HG02588 (cell line): ENCODE results near the gene UMAD1.
A peak's percentile ranks its signal among the peaks of the same experiment; 100 is the strongest.

Experiments used
- ATAC-seq: cut with Tn5 transposase; IDR thresholded peaks from one replicate; pipeline ENCODE4 v1.9.1; 2021; ENCODE audit warnings: mild to moderate bottlenecking, moderate library complexity; ENCODE audit not compliant: unreplicated experiment

The UMAD1 gene

DNA sequence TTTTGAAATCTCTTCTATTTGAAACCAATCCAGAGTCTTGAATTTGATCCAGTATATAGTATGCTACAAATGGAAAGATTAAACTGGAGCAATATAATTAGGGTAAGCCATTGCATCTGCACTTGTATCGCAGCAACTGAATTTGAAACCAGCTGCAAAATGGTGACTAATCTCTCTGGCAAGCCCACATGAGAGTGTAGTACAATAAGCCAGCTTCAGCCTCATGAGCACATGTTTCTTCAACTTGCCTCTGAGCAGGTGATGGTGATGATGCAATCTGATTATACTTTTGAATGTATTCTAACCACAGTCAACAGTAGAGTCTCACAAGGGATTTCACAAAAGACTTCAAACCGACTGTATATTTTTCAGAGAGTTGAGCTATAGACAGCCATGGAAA lies 78.7 kb downstream of the UMAD1 start:
- ATAC-seq: peak; percentile 93

DNA sequence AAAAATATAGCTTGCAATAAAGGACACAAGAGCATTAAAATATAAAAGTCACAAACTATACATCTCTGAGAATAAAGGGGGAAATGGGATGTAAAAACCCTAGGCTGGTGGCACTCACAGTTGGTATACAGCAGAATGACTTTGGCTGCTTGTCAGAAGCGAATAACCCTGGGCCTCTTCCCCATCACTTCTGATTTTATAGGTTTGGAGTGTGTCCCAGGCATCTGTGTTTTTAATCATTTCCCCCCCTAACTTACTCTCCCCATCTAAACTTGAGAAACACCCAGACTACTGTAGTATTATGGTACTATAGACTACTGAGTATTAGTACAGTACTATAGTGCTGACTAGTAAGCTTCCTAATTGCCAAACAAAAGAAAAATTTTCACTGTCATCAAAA lies 79.6 kb downstream of the UMAD1 start:
- ATAC-seq: no peak

DNA sequence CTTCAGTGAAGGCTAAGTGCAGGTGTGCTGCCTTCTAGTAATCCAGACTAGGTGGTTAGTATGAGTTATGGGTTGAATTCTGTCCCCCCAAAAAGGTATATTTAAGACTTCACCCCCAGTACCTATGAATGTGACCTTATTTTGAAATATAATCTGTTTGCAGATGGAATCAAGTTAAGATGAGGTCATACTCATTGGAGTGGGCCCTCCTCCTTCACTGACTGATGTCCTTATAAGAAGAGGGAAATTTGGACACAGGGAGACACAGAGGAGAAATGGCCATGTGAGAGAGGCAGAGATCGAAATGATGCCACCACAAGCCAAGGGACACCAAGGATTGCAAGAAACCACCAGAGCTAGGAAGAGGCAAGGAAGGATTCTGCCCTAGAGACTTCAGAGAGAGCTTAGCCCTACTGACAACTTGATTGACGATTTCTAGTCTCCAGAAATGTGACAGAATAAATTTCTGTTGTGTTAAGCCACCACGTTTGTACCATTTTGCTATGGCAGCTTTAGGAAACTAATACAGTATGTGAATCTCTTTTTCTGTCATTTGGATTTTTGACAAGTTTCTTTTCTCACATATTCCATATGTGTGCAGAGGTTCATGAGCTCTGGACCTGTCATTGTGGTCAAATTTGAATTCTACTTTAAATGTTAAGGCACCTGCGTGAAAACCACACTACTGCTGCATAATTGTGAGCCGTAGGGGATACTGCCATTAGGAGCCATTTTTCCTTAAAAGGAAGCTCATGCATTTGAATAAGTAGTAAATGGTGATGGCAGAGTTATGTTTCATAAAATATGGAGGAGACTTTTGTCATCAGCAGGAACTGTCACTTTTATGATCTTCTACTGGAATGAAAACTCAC lies 80.4 kb downstream of the UMAD1 start:
- ATAC-seq: no peak

DNA sequence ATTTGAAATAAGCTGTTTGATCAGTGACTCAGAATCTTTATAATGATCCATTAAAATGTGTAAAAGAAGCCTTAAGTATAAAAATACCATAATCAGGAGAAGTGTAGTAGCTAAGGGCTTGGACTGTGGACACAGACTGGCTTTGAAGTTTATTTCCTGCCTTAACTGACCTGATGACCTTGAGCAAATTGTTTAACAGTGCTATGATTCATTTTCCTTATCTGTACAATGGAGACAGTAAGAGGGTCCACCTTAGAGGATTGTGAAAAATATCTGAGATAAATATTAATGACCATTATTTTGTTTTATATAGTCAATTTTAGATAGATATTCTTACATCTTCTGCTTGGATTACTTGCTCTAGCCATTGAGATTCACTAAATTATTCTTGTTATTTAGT lies 91.2 kb downstream of the UMAD1 start:
- ATAC-seq: no peak

DNA sequence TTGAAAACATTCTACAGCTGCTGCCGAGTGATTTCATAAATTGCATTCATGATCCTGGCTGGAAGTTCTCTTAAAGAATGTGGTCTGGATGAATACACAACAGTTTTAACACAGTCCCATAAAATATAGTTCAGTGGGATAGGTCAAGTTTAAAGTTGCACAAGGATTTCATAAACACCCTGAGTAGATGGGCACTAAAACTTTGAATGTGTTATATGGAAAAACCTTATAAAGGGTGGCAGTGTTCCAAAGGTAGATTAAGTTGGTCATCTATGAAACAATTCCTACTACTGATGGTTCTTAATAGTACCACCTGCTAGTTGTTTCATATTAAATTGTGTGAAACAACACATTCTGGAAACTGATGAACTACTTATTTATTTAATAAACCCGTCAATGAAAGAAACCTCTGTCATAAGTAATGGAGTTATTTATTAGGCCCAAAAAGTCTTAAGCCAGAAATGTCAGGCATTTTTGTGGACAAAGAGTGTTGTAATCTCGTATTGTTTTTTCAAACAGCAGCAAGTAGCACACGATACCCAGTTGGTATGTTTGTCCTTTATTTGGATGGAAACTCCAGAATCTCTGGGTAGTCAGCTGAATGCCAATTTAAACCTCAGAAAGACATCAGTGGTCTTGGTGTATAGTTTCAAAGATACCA lies 92.2 kb downstream of the UMAD1 start:
- no peak for ATAC-seq

DNA sequence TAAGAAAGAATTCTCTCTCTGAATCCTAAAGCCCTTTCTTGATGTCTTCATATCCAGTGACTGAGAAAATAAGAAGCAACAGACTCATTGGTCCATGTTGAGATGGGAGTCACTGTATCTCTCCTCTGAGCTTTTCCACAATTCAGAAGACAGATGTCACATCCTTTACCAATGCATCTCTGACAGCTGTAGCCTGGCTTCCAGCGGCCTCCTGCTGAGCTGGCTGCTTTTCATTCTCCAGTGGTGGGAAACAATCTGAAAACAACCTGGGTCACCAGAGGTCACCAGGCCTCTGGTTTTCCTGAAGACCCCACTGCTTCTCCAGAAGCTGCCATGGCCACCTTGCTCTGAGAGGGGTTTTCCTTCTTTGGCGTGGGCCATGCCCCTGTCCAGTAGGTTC lies 96.1 kb downstream of the UMAD1 start:
- no peak for ATAC-seq

DNA sequence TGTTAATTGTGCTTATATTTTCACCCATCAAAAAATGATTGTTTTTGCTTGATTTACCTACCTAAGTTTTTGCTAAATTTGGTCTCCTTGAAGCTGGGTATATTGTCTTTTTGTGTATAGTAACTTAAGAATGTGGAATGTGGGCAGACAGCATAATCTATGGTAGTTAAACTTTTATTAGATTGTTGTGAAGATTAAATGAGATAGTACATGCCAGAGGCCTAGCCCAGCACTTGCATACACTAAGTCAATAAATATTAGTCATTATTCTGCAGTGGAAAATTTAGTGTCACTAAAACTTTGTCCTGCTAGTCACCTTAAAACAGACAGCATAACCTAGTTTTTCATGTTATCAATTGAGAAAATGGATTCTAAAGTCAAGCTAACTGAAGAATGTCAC lies 97.1 kb downstream of the UMAD1 start:
- no peak for ATAC-seq

DNA sequence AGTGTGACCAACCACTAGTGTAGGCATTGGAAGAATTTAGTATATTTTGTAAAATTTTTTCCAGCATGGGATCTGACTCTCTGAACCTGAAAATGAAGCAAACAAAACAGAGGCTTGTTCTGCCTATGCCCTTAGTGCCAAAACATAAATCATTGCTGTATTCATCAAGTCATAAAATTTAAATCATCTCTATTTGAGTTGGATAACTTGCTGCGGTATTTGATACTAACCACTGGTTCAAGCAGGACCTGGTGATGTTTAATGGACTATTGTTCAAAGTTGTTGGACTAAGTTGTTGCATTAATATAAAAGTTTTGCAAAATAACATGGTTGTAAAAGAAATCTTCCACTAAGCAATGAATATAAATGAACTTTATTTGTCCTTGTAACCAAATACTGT lies 97.6 kb downstream of the UMAD1 start:
- no peak for ATAC-seq

DNA sequence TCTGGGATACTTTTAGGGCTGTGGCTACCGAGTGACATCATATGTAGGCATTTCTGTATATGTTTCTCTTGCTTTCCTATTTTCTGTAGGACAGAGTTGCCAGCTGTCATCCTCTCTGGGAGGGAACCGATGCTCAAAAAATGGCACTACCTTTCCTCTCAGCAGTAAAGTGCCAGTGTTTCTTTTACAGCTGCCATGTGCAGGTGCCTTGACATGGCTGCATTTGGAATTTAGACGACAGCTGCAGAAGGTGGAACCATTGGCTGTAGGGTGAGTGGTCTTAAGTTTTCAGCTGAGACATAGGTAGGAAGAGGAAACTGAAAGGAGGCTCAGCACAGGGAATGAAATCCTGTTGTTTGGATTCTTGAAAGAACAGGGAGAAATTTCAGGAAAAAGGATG lies 98.1 kb downstream of the UMAD1 start:
- ATAC-seq: no peak

DNA sequence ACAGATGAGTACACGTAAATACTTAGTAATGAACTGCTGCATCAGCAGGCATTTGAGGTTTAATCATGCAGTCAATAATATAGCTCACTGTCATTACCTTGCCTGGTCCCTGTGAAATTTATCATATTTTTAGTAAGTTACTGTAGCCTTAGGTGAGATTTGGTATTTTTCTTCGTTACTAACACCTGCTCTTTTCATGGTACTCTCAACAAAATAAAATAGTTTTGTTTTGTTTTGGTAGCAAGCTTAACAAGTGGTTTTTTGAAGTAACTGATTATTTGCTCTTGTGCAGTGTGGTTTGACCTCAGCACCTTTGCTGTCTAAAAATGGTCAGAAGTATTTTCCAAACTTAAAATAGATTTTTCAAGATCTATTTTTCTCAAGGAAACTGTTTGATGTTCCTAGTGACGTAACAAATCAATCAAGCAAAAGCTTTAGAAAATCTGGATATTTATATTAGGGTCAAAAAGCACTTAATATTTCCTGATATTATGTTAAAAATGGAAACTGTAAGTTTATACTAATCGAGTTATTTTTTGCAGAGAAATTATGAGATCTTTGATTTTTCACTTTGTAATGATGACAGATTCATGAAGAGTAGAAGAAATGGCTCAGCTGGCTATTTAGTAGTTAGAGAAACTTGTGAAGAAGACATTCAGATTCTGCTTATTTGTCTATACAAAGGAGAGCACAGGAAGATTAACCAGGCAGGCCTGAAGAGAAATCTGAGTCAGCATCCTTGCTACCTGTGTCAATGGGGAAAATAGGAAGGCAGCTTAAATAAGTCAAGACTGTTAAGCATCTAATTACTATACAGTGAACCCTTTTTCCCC lies 98.9 kb downstream of the UMAD1 start:
- no peak for ATAC-seq

DNA sequence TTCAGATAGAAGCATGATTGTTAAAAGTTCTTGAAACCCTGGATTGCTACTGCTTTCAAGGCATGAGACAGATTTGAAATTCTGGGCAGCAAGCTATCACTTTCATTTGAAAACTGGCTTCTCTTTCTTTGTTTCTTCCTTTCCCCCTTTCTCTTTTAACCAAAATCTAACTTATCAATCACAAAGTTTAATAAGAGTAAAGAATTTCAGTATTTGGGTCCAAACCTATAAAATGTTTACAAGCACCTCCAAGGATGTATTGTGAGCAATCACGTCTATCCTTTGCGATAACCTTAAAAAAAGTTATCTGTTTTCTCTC lies 99.4 kb downstream of the UMAD1 start:
- no peak for ATAC-seq

DNA sequence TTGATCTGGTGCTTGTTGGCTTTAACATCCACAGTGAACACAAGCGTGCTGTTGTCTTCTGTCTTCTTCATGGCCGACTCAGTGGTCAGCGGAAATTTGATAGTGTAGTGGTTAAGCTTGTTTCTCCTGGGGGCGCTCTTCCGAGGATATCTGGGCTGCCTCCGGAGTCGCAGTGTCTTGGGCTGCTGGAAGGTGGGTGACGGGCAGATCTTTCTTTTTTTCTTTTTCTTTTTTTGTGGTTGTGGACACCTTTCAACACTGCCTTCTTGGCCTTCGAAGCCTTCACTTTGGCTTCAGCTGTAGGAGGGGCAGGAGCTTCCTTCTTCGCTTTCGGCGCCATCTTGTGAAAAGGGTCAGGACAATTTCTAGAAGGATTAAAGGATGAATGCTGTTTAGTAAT lies 101.7 kb downstream of the UMAD1 start:
- ATAC-seq: no peak

DNA sequence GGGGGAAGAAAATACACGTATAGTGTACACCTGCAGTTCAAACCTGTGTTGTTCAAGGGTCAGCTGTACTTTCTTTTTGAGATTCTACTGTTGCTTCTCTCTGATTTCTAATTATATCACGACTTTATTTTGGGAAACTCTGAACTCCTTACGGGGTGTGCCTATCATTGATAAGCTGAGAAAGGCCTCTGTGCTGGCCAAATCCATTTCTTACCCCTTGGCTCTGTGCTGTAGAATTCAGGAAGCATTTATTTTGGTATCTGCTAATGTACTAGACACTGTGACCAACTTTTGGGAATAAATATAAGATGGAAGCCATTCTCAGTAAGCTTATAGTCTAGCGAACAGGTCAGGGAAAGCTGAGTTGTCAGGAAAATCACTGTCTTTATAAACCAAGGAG lies 104.7 kb downstream of the UMAD1 start:
- ATAC-seq: no peak

DNA sequence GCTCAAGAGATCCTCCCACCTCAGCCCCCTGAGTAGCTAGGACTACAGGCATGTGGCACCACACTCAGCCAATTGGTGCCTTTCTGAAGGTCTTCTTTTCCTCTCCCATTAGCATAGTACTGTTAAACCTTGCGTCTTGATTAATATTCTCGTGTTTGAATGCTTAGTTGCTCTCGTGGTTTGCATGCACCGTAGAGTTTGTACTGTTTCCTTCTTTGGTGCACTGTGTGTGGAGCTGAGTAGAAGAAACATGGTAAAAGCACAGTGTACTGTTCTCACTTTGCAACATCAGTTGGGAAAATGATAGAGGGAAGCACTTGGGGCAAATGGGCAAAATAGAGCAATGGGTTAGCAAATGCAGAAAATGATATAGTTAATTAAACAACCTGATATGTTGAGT lies 105.4 kb downstream of the UMAD1 start:
- ATAC-seq: no peak

DNA sequence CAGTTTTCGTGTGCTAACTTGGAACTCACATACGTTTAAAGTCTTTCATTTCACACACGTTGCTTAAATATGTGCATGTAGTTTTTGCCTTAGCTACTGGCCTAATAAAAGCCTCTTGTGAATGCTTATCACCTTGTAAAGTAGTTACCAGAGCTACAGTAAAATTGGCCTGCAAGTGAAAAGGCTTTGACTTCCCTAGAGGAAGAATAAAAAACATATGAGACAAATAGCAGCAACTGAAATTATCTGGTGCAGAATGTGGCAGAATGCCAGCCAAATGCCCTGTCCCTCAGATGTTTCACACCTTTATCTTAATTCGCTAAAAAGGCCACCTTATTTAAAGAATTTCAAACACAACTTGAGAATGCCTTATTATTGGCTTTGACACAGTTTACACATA lies 105.9 kb downstream of the UMAD1 start:
- ATAC-seq: no peak

DNA sequence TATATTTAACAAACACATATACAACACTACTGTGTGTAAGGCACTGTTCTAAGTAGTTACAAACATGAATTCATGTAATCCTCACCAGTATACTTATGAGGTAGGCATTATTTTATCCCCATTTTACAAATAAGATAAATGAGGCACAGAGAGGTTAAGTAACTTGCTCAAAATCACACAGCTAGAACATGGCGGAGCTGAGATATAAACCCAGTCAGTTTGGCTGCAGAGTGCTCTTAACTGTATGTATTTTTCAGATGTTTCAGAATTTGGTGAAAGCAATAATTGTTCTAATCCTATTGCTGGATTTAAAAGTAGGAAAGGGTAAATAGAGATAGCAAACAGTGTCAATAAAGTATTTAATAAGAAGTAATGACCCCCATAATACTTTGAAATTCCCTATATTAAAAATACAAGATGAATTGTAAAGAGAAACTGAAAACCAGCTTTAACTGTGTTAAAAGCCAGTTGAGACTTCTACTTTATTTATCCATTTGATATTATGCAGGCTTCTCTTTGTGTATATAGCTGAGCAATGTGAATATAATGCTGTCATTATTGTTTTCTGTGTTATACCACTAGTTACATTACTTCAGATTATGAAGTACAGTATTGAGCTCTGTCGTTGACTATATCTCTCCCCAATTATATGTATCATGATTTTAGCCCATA lies 110.2 kb downstream of the UMAD1 start:
- ATAC-seq: no peak

DNA sequence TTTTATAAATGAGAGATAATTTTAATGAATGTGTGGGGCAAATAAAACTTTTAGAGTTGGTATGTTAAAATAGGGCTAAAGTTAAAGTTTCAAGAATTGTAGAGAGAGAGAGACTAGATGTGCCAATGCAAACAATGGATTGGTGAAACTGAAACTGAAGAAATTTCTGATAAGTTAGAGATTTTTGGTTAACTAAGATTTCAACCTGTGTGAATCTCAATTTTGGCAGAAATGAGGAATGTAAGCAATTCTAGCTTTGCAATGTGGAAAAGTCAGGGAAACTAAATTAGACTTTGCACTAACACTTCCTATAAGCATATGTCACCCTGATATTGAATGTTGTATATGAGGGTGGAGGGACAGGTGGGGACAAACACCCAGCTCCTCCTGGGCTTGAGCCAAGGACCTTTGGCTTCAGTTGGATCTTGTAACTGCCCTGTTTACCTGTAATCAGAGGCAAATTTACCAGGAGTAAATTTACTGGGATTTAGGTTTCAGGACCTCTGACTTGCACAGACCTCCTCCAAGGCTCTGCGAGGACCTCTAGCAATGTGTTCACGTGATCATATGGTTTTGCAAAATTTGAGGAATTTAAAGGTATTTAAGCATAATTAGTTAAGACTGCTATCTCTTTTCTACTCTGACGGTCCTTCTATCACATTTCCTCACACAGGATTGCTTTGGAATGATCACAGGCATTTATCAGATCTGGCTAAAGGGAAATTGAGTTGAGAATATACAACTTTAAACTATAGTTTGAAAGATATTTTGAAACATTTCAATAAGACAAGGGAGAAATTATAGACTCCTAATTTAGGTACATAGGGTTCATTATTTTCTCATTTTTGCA lies 110.9 kb downstream of the UMAD1 start:
- no peak for ATAC-seq

DNA sequence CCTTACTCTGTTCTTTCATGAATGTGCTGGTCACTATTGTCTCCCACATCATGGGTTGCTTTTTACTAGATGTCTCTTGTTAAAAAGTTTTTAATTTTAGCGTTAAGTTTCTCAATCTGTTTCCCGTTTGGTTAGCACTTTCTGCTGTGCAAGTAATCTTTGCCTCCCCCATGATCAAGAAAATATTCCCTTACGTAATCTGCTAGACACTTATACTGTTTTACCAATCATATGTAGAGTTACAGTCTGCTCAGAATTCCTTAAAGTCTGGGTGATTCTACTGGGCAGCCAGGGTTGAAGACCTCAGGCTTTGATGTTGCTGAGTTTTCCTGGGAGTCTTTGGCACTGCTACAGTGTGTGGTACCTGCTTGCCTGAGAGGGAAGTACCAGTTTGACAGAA lies 116.0 kb downstream of the UMAD1 start:
- no peak for ATAC-seq

DNA sequence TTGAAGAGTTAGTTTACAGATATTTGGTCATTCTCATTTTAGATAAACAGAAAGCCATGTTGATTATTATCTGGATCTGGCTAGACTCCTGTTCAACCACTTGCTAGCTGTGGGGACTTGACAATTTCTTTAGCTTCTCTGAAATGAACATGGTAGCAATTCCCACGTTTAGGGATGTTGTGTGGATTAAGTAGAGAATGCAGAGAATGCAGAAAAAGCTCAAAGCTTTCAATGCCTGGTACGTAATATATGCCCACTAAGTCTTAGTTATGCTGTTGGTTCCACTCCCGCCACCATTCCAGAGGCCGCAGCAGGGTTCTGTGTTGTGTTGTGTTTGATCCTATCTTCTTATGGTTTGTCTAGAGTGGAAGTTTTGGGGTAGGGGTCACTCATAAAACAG lies 117.0 kb downstream of the UMAD1 start:
- ATAC-seq: no peak

DNA sequence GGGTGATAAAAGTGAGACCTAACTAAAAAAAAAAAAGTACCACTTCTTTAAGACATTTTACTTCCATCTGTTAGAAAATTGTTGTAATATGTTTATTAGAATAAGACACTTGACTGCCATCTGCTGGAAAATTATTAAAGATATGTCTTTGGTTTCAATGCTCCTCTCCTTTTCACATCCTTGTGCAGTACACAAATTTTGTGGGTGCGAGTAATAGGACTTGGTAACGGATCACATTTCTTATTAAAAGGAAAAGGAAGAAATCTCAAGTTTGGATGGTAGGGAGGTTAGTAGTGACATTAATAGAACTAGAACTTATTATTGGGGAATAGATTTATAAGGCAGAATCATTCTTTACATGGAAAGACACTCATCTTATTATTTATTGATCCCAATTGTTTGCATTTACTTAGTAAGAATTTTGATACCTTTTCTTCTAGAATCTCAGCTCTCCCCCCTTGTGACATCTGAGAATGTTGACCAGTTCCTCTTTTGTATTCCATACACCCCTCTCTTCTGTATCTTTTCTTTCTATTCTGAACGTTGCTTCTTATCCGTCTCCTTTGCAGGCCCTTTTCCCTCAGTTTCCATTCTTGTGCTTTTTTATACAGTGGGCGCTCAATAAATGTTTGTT lies 120.9 kb downstream of the UMAD1 start:
- no peak for ATAC-seq
